Effector memory CD8-positive, alpha-beta T cell (primary cell): ENCODE results near the gene CLCN3.
"Not testable (repeated sequence)": the region's sequence is repeated elsewhere in the genome, so short reads cannot be mapped to it uniquely, and the experiment has no call there.

ENCODE experiments used
- ATAC-seq: fragments of 150-1000 bp; cut with Tn5 transposase; replicated peaks from 2 replicates; pipeline ENCODE4 v1.10.0; 2021; ENCODE audit warnings: mild to moderate bottlenecking, moderate library complexity
- DNase-seq, 3 experiments: peaks; one replicate each; pipeline ENCODE4 v3.0.0; 2021
- H3K27ac Mint-ChIP-seq, 2 donors: one replicate each; pipeline ENCODE4 v1.8.0; 2022; ENCODE audit warnings: mild to moderate bottlenecking in 2 of 2, mixed read lengths in 2 of 2, moderate library complexity in 2 of 2
- H3K27me3 Mint-ChIP-seq, 2 donors: one replicate each; pipeline ENCODE4 v1.8.0; 2022; ENCODE audit warnings: mixed read lengths in 2 of 2
- H3K36me3 Mint-ChIP-seq: one replicate; pipeline ENCODE4 v1.8.0; 2022; ENCODE audit warnings: mild to moderate bottlenecking, moderate library complexity, mixed read lengths; ENCODE audit not compliant: insufficient read depth
- H3K4me1 Mint-ChIP-seq, 2 donors: one replicate each; pipeline ENCODE4 v1.8.0; 2022; ENCODE audit warnings: low read depth in 2 of 2, mixed read lengths in 2 of 2
- H3K4me3 Mint-ChIP-seq, 2 donors: one replicate each; pipeline ENCODE4 v1.8.0; 2022; ENCODE audit warnings: mild to moderate bottlenecking in 2 of 2, mixed read lengths in 2 of 2, moderate library complexity in 2 of 2
- H3K9me3 Mint-ChIP-seq, 2 donors: one replicate each; pipeline ENCODE4 v1.8.0; 2022; ENCODE audit warnings: mixed read lengths in 2 of 2

Gene CLCN3

GRCh38 chr4:169665046-169665737, 44.8 kb downstream of the CLCN3 start:
- Mint-ChIP-seq H3K4me1 (peaks cover 10 to 21% of the 10 kb centered on the region in 2 donors), H3K36me3 (no peaks in the 10 kb centered on the region), H3K27ac (peak overlapping the region in 1 of 2 donors; percentile 56), H3K27me3 (no peaks in the 10 kb centered on the region), H3K4me3 (no peak overlapping the region), H3K9me3 (no peaks in the 10 kb centered on the region)
- DNase-seq = no peak
- no peak for ATAC-seq

DNA sequence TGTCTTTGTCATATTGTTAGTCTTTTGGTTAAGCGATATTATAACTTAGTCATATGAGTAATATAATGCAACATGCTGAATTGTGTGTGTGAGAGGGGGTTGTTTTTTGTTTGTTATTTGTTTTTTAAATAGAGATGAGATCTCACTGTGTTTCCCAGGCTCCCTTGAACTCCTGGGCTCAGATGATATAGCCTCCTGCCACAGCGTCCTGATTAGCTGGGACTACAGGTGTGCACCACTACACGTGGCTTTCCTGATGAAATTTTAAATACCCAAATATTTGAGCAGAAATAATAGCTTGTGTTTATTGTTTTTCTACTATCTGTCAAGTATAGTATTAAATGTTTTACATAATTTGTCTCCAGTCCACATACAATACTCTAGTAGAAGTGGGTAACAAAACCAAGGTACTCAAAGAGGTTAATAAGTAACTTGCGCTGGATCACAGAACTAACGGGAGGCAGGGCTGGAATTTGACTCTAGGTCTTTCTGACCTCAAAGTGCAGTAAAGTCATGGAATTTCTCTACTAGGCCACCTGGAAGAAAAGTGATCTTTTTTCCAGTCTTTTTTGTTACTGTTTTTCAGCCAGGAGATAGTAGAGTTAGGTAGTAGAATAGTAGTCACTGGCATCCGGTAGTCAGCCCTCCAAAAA, 47.8 kb downstream of the CLCN3 start:
- peaks cover 3% of the 10 kb centered on the region for H3K36me3 Mint-ChIP-seq
- no peak for ATAC-seq
- H3K4me3 Mint-ChIP-seq = no peak overlapping the region
- no peak for DNase-seq
- H3K4me1 Mint-ChIP-seq = peaks cover 7 to 17% of the 10 kb centered on the region in 2 donors
- H3K9me3 Mint-ChIP-seq = no peaks in the 10 kb centered on the region
- H3K27me3 Mint-ChIP-seq = no peaks in the 10 kb centered on the region
- H3K27ac Mint-ChIP-seq = no peak overlapping the region

DNA sequence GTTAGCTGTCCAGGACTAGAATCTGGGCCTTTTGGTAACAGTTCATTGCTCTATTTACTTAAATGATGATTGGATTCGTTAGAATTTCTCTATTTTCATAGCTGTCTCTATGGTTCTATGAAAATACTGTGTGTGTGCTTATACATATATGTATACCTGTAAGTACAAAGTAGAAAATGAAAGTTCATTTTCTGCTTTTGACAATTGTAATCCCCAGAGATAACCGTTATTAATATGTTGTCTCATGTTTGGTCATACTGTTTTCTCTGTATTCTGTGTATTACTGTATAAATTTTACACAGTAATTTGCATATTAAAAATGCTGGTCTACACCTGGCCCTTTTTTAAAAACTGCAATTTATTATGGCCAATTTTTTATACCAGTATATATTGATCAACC, 55.4 kb downstream of the CLCN3 start:
- DNase-seq (no peak), ATAC-seq (no peak)
- Mint-ChIP-seq H3K36me3 (peaks cover 4% of the 10 kb centered on the region), H3K4me3 (no peak overlapping the region), H3K27me3 (no peaks in the 10 kb centered on the region), H3K9me3 (no peaks in the 10 kb centered on the region), H3K27ac (peak overlapping the region in 1 of 2 donors; percentile 52), H3K4me1 (peaks cover 3% of the 10 kb centered on the region in 2 donors)

DNA sequence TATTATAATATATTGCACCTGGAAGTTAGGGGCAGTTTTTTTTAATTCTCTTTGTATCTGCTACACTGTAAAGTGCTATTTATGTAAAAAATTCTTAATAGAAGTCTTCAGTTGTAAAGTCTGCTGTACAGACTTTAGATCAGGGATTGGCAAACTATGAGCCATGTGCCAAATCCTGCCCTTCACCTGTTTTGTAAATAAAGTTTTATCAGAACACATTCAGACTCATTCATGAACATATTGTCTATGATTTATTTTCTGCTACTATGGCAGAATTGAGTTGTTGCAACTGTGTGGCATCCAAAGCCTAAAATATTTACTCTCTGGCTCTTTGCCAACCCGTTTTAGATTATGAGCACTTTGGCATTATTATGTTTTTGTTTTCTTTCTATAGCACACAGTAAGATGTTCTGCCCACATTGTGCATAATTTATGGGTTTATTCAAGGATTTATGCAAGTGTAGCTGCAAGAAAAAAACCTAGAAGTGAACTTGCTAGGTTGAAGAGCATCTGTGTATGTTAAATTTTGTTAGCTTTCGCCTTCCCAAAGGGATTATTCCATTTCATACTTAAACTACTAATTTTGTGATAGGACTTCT, 56.9 kb downstream of the CLCN3 start:
- no peak for DNase-seq
- peak overlapping the region; percentile 51 to 71 for H3K27ac Mint-ChIP-seq
- H3K9me3 Mint-ChIP-seq = no peaks in the 10 kb centered on the region

GRCh38 chr4:169678486-169678885, 58.1 kb downstream of the CLCN3 start:
- not testable (repeated sequence) for DNase-seq, ATAC-seq

More for the DNA sequence above, 56.9 kb downstream of the CLCN3 start:
- Mint-ChIP-seq H3K36me3 (peaks cover 8% of the 10 kb centered on the region), H3K4me3 (no peak overlapping the region), H3K27me3 (no peaks in the 10 kb centered on the region), H3K4me1 (peaks cover 3% of the 10 kb centered on the region in 2 donors)
- no peak for ATAC-seq

DNA sequence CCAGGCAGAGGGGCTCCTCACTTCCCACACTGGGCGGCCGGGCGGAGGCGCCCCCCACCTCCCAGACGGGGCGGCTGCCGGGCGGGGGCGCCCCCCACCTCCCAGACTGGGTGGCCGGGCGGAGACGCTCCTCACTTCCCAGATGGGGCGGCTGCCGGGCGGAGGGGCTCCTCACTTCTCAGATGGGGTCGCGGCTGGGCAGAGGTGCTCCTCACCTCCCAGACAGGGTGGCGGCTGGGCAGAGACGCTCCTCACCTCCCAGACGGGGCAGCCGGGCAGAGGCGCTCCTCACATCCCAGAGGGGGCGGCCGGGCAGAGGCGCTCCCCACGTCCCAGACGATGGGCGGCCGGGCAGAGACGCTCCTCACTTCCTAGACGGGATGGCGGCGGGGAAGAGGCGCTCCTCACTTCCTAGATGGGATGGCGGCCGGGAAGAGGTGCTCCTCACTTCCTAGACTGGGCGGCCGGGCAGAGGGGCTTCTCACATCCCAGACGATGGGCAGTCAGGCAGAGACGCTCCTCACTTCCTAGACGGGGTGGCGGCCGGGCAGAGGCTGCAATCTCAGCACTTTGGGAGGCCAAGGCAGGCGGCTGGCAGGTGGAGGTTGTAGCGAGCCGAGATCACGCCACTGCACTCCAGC, 58.7 kb downstream of the CLCN3 start:
- DNase-seq, H3K27ac Mint-ChIP-seq, H3K4me3 Mint-ChIP-seq, H3K27me3 Mint-ChIP-seq, H3K9me3 Mint-ChIP-seq, H3K4me1 Mint-ChIP-seq, ATAC-seq: not testable (repeated sequence)
- H3K36me3 Mint-ChIP-seq = peaks cover 11% of the 10 kb centered on the region

More at GRCh38 chr4:169678486-169678885, 58.1 kb downstream of the CLCN3 start:
- not testable (repeated sequence) for H3K9me3 Mint-ChIP-seq, H3K27ac Mint-ChIP-seq, H3K36me3 Mint-ChIP-seq, H3K4me1 Mint-ChIP-seq, H3K27me3 Mint-ChIP-seq, H3K4me3 Mint-ChIP-seq

DNA sequence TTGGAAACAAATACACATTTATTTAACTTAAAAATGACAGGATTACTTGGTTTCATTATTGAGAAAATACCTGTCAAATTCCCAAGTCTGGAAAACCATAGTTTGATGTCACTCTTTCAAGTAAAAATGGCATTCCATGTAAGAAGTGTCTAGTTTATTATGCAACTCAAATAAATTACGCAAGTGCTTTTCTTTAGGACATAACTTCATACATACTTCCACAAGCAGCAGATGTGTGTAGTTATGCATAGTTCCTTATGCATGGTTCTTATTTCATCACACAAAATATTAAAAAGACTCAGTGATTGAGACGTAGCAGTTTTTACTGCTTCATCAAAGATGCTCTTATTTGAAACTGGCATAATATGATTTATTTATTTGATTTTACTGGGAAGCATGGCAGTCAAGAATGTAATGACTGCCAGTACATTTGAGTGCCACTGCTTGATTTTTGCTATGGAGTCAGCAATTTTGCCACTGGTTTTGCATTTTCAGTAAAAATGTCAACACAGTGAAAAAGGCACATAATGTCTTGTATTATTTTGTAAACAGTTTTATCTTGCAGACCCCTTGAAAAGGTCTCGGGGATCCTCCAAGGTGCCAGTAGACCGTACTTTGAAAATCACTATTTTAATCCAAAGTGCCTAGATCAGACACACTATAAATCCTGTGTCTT, 62.1 kb downstream of the CLCN3 start:
- ATAC-seq (no peak), DNase-seq (no peak)
- H3K9me3 Mint-ChIP-seq = no peaks in the 10 kb centered on the region
- peak overlapping the region; percentile 17 to 55 for H3K27ac Mint-ChIP-seq
- H3K4me1 Mint-ChIP-seq = peaks cover 0 to 2% of the 10 kb centered on the region in 2 donors
- peaks cover 16% of the 10 kb centered on the region for H3K36me3 Mint-ChIP-seq
- H3K27me3 Mint-ChIP-seq = no peaks in the 10 kb centered on the region
- H3K4me3 Mint-ChIP-seq = no peak overlapping the region

GRCh38 chr4:169689681-169690080, 69.3 kb downstream of the CLCN3 start:
- H3K27ac Mint-ChIP-seq = no peak overlapping the region
- H3K36me3 Mint-ChIP-seq = peaks cover 23% of the 10 kb centered on the region
- H3K4me3 Mint-ChIP-seq = no peak overlapping the region

GRCh38 chr4:169690787-169691186, 70.4 kb downstream of the CLCN3 start:
- Mint-ChIP-seq H3K9me3 (no peaks in the 10 kb centered on the region), H3K36me3 (peaks cover 27% of the 10 kb centered on the region), H3K4me3 (no peak overlapping the region), H3K27ac (no peak overlapping the region), H3K27me3 (no peaks in the 10 kb centered on the region), H3K4me1 (no peaks in the 10 kb centered on the region)
- no peak for ATAC-seq
- no peak for DNase-seq

More at GRCh38 chr4:169689681-169690080, 69.3 kb downstream of the CLCN3 start:
- no peaks in the 10 kb centered on the region for H3K27me3 Mint-ChIP-seq
- DNase-seq = no peak
- no peaks in the 10 kb centered on the region for H3K9me3 Mint-ChIP-seq
- ATAC-seq = no peak
- no peaks in the 10 kb centered on the region for H3K4me1 Mint-ChIP-seq

DNA sequence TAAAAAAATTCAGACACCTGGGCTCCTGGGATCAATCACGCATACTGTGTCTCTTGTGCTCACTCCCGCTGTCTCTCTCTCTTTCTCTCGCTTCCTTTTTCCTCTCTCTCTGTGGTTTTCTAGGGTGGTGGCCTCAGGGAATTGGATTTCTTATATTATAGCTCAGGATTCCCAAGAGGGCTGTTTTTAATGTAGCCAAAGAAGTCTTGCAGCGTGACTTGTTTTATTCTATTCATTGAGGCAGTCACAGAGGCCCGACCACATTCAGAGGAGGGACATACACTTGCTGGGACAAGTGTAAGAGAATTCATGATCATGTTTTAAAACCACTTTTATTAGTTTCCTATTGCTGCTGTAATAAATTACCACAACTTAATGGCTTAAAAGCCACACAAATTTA, 78.0 kb downstream of the CLCN3 start:
- DNase-seq = no peak
- no peak for ATAC-seq
- Mint-ChIP-seq H3K27me3 (no peaks in the 10 kb centered on the region), H3K36me3 (peaks cover 40% of the 10 kb centered on the region), H3K27ac (no peak overlapping the region), H3K4me3 (no peak overlapping the region), H3K9me3 (no peaks in the 10 kb centered on the region), H3K4me1 (no peaks in the 10 kb centered on the region)

DNA sequence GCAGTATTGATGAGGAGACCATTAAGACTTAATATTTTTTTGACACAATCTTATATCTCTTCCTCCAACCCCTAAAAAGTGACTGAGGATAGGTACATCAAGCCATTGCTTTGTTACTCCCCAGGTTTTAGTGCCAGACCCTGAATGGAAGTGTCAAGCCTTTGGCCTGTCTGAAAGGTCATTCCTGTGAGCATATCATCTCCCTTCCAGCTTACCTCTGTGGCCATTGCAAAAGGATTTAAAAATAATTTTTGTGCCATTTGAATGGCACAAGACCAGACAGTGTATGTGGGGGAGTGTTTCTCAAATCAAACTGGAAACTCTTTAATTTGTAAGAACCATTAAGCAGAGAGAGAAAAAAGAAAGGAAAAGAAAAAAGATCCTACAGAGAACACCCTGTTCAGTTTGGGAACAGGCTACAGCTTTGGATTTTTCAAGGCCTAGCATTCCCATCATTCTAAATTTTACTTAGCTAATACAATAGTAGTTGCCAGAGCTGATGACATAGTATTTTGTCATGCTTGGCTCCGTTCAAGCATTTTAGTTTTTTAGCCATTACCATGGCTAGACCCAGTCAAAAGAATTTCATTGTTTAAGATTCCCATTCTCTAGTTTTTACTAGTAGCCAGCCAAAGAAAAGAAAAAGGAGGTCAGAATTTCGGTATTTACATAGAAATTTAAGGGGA, 87.7 kb downstream of the CLCN3 start:
- Mint-ChIP-seq H3K4me3 (no peak overlapping the region), H3K9me3 (no peaks in the 10 kb centered on the region), H3K4me1 (peaks cover 2 to 7% of the 10 kb centered on the region in 2 donors), H3K27ac (peak overlapping the region; percentile 29 to 74), H3K27me3 (no peaks in the 10 kb centered on the region), H3K36me3 (peaks cover 16% of the 10 kb centered on the region)
- DNase-seq = no peak
- no peak for ATAC-seq

DNA sequence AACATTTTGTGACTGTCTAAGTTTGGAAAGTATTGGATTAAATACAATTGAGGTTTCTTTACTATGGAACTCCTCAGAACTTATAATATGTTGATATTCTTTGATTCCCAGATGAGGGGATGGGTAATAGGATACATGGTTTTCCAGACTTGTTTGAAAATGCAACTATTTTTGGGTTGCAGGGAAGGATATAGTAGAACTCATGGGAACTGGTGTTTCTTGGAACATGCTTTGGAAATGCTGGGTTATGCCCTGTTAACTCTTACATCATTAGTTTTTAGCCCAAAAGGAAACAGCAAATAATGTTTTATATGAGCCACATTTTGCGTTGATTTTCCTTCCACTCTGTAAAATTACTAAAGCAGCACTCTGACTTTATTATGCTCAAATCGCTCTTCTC, 95.4 kb downstream of the CLCN3 start:
- Mint-ChIP-seq H3K4me3 (no peak overlapping the region), H3K27me3 (no peaks in the 10 kb centered on the region), H3K27ac (no peak overlapping the region), H3K9me3 (no peaks in the 10 kb centered on the region), H3K4me1 (no peaks in the 10 kb centered on the region), H3K36me3 (peaks cover 26% of the 10 kb centered on the region)
- ATAC-seq (no peak), DNase-seq (no peak)

DNA sequence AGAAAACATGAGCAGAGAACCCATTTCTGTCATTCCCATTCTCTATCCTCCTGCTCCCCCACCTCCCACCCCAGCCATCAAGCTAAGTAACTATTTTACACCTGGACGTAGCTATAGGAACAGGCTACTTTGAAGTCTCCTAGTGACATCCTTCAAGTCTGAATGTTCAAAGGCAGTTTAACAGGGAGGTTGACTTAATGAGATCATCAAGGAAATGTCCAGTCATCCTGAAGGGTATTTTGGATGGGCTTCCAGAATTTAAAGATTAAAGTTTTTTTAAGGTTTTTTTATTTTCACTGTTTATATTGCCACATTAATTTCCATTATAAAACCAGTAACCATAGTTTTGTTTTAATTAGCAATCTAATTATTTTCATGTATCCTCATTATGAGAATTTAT, 96.3 kb downstream of the CLCN3 start:
- DNase-seq = no peak
- H3K36me3 Mint-ChIP-seq = peaks cover 26% of the 10 kb centered on the region
- no peaks in the 10 kb centered on the region for H3K27me3 Mint-ChIP-seq
- H3K27ac Mint-ChIP-seq = no peak overlapping the region
- H3K9me3 Mint-ChIP-seq = no peaks in the 10 kb centered on the region
- no peaks in the 10 kb centered on the region for H3K4me1 Mint-ChIP-seq
- H3K4me3 Mint-ChIP-seq = no peak overlapping the region
- no peak for ATAC-seq
